PFSK-1 (cell line): ENCODE measurements around the gene SPATA1.

ENCODE experiments used
- FOXP2 ChIP-seq: optimal IDR thresholded peaks from 2 replicates; pipeline ENCODE3; 2011; ENCODE audit warnings: borderline replicate concordance, control low read depth, inconsistent platforms; ENCODE audit not compliant: insufficient read depth; ENCODE audit errors: extremely low read length, extremely low read depth
- POLR2AphosphoS5 ChIP-seq: IDR thresholded peaks from 2 replicates; pipeline ENCODE4 v1.6.1; 2012; ENCODE audit warnings: low read depth, mild to moderate bottlenecking, control low read depth, low read length, moderate library complexity
- SIN3A ChIP-seq: IDR thresholded peaks from 2 replicates; pipeline ENCODE4 v1.6.1; 2012; ENCODE audit warnings: mild to moderate bottlenecking, low read length, moderate library complexity, borderline replicate concordance; ENCODE audit not compliant: insufficient read depth
- TAF1 ChIP-seq: IDR thresholded peaks from 2 replicates; pipeline ENCODE4 v1.6.1; 2012; ENCODE audit warnings: low read length, control low read depth, borderline replicate concordance; ENCODE audit not compliant: insufficient read depth
- TF ChIP-seq, protein P1 (sequence below), 2 experiments: IDR thresholded peaks; 2 replicates each; pipeline versions ENCODE4 v1.6.1 to v1.8.0; 2011 to 2012; ENCODE audit warnings: low read depth in 2 of 2, low read length in 2 of 2, control low read depth in 1 of 2, inconsistent platforms in 1 of 2, mild to moderate bottlenecking in 1 of 2, moderate library complexity in 1 of 2; ENCODE audit not compliant: insufficient read depth in 1 of 2

SPATA1 gene

GRCh38 chr1:84605157-84605556 is 99.0 kb downstream of the SPATA1 start:
- TF ChIP-seq POLR2AphosphoS5: no peak
- no peak for TF ChIP-seq TAF1
- no peak for TF ChIP-seq FOXP2
- TF ChIP-seq, protein P1, sequence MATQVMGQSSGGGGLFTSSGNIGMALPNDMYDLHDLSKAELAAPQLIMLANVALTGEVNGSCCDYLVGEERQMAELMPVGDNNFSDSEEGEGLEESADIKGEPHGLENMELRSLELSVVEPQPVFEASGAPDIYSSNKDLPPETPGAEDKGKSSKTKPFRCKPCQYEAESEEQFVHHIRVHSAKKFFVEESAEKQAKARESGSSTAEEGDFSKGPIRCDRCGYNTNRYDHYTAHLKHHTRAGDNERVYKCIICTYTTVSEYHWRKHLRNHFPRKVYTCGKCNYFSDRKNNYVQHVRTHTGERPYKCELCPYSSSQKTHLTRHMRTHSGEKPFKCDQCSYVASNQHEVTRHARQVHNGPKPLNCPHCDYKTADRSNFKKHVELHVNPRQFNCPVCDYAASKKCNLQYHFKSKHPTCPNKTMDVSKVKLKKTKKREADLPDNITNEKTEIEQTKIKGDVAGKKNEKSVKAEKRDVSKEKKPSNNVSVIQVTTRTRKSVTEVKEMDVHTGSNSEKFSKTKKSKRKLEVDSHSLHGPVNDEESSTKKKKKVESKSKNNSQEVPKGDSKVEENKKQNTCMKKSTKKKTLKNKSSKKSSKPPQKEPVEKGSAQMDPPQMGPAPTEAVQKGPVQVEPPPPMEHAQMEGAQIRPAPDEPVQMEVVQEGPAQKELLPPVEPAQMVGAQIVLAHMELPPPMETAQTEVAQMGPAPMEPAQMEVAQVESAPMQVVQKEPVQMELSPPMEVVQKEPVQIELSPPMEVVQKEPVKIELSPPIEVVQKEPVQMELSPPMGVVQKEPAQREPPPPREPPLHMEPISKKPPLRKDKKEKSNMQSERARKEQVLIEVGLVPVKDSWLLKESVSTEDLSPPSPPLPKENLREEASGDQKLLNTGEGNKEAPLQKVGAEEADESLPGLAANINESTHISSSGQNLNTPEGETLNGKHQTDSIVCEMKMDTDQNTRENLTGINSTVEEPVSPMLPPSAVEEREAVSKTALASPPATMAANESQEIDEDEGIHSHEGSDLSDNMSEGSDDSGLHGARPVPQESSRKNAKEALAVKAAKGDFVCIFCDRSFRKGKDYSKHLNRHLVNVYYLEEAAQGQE (IDR thresholded peaks at IDR 0.05; ENCODE audit: insufficient read depth in 1 of 2, low read depth in 2 of 2, low read length in 2 of 2): no peak
- no peak for TF ChIP-seq SIN3A

GRCh38 chr1:84606977-84607376 is 100.8 kb downstream of the SPATA1 start:
- TF ChIP-seq TAF1: no peak
- no peak for TF ChIP-seq SIN3A
- TF ChIP-seq POLR2AphosphoS5: no peak
- TF ChIP-seq FOXP2: no peak
- TF ChIP-seq, protein P1 (IDR thresholded peaks at IDR 0.05; ENCODE audit: insufficient read depth in 1 of 2, low read depth in 2 of 2, low read length in 2 of 2): no peak

DNA sequence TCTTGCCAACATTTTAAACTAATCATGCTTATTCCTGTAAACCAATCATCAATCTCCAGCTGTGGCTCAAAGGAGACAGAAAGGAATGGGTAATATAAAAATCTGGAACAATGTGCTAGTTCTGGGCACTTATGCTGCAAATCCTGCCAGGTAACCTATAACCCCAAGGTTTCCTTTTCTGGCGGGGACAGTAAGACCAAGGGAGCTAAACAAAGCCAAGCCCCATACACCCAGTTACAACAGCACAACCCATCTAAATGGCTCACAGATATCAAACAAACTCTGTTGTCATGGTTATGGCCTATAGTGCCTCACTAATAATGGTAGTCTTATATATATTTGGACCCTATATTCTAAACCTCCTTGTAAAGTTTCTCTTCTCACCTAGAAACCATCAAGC is 104.9 kb downstream of the SPATA1 start:
- no peak for TF ChIP-seq FOXP2
- no peak for TF ChIP-seq SIN3A
- TF ChIP-seq POLR2AphosphoS5: no peak
- TF ChIP-seq, protein P1 (IDR thresholded peaks at IDR 0.05; ENCODE audit: insufficient read depth in 1 of 2, low read depth in 2 of 2, low read length in 2 of 2): no peak
- TF ChIP-seq TAF1: no peak

- TF ChIP-seq TAF1: no peak
- no peak for TF ChIP-seq FOXP2
- TF ChIP-seq SIN3A: no peak
- TF ChIP-seq, protein P1 (IDR thresholded peaks at IDR 0.05; ENCODE audit: insufficient read depth in 1 of 2, low read depth in 2 of 2, low read length in 2 of 2): no peak
- no peak for TF ChIP-seq POLR2AphosphoS5
Measured at GRCh38 chr1:84611796-84612195, 105.6 kb downstream of the SPATA1 start.

DNA sequence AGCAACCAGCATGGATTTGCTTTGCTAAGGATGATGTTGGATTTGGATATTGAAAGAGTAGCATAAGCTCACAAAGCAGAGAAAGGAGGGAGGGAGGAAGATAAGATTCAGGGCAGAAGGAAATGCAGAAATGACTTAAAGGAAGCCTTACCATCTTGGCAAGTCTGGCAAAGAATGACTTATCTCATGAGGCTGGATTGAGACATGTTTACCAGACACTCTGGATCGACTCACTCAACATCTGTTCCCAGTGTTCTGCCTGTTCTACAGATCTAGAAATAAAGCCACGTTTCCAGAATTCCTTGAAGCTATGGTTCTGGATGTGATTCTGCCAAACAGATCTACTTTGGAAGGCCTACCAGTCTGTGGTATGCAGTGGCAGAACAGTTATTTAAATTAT is 106.8 kb downstream of the SPATA1 start:
- TF ChIP-seq FOXP2 (no peak), SIN3A (no peak), TAF1 (no peak), POLR2AphosphoS5 (no peak)
- TF ChIP-seq, protein P1 (IDR thresholded peaks at IDR 0.05; ENCODE audit: insufficient read depth in 1 of 2, low read depth in 2 of 2, low read length in 2 of 2): no peak
